HAP-1 (cell line): ENCODE results near the gene EPB41L4B.

Experiments
- DNase-seq, 2 experiments: peaks; one replicate each; pipeline ENCODE4 v3.0.0-alpha.2; 2016 to 2020; ENCODE audit warnings: low spot score in 2 of 2
- H3K27me3 ChIP-seq: fragments of 250-450 bp; sonication (Bioruptor Pico); 2 replicates; pipeline ENCODE4 v1.5.1; 2020; ENCODE audit warnings: low read depth, mild to moderate bottlenecking, moderate library complexity
- H3K36me3 ChIP-seq: fragments of 250-450 bp; sonication (Bioruptor Pico); replicated peaks from 2 replicates; pipeline ENCODE4 v1.5.1; 2020; ENCODE audit warnings: mild to moderate bottlenecking
- H3K4me1 ChIP-seq: fragments of 250-450 bp; sonication (Bioruptor Pico); 2 replicates; pipeline ENCODE4 v1.5.1; 2020; ENCODE audit warnings: mild to moderate bottlenecking
- H3K4me3 ChIP-seq: fragments of 250-450 bp; sonication (Bioruptor Pico); 2 replicates; pipeline ENCODE4 v1.5.1; 2020; ENCODE audit warnings: mild to moderate bottlenecking, moderate library complexity
- H3K9me3 ChIP-seq: fragments of 250-450 bp; sonication (Bioruptor Pico); 2 replicates; pipeline ENCODE4 v1.5.1; 2020; ENCODE audit warnings: mild to moderate bottlenecking, moderate library complexity
- in situ Hi-C: fragments of 300-500 bp; cut with MboI; formaldehyde crosslinking; loops from 3 replicates; pipeline ENCODE4 v1.14.3; 2020; ENCODE audit warnings: low sequenced_read_pairs, inconsistent platforms, mixed read lengths

EPB41L4B gene

GRCh38 chr9:109203761-109204360 lies 117.0 kb downstream of the EPB41L4B start:
- in situ Hi-C loops = no loop called here
- Histone ChIP-seq H3K4me3 (no peak overlapping the region), H3K9me3 (no peaks in the 10 kb centered on the region), H3K4me1 (peaks cover 29% of the 10 kb centered on the region), H3K27me3 (no peaks in the 10 kb centered on the region), H3K36me3 (no peaks in the 10 kb centered on the region)
- DNase-seq = peak; percentile 81 to 100

- no peaks in the 10 kb centered on the region for H3K9me3 ChIP-seq
- peaks cover 20% of the 10 kb centered on the region for H3K4me1 ChIP-seq
- in situ Hi-C loops = loop anchor here (10.0 kb wide), 1 partner anchor 205 kb away; no protein-coding TSS in a partner anchor
- DNase-seq = no peak
- H3K27me3 ChIP-seq = no peaks in the 10 kb centered on the region
- no peak overlapping the region for H3K4me3 ChIP-seq
- no peaks in the 10 kb centered on the region for H3K36me3 ChIP-seq
Observed at GRCh38 chr9:109199676-109200075, 121.2 kb downstream of the EPB41L4B start.

GRCh38 chr9:109198736-109199382 lies 122.0 kb downstream of the EPB41L4B start:
- no peaks in the 10 kb centered on the region for H3K9me3 ChIP-seq
- in situ Hi-C loops = loop anchor here (10.0 kb wide), 1 partner anchor 206 kb away; no protein-coding TSS in a partner anchor
- H3K36me3 ChIP-seq = no peaks in the 10 kb centered on the region
- H3K4me1 ChIP-seq = peaks cover 13% of the 10 kb centered on the region
- no peaks in the 10 kb centered on the region for H3K27me3 ChIP-seq
- no peak overlapping the region for H3K4me3 ChIP-seq
- no peak for DNase-seq

GRCh38 chr9:109193974-109194556 lies 126.8 kb downstream of the EPB41L4B start:
- no peaks in the 10 kb centered on the region for H3K9me3 ChIP-seq
- no peaks in the 10 kb centered on the region for H3K36me3 ChIP-seq
- in situ Hi-C loops = loop anchor here (5.0 to 10.0 kb wide), 2 partner anchors 123 to 211 kb away; no protein-coding TSS in a partner anchor
- DNase-seq = peak in 1 of 2 experiments; percentile 35
- no peak overlapping the region for H3K4me3 ChIP-seq
- H3K27me3 ChIP-seq = no peaks in the 10 kb centered on the region
- H3K4me1 ChIP-seq = no peaks in the 10 kb centered on the region; the same call in 1 of the 2 replicates

- DNase-seq = peak; percentile 54 to 82
- Histone ChIP-seq H3K4me1 (no peaks in the 10 kb centered on the region; the same call in 1 of the 2 replicates), H3K36me3 (no peaks in the 10 kb centered on the region), H3K4me3 (no peak overlapping the region), H3K27me3 (no peaks in the 10 kb centered on the region), H3K9me3 (no peaks in the 10 kb centered on the region)
- in situ Hi-C loops = loop anchor here (5.0 to 10.0 kb wide), 2 partner anchors 124 to 212 kb away; no protein-coding TSS in a partner anchor
Observed at GRCh38 chr9:109192732-109193361, 128.0 kb downstream of the EPB41L4B start.

GRCh38 chr9:109191746-109192145 lies 129.1 kb downstream of the EPB41L4B start:
- H3K36me3 ChIP-seq = no peaks in the 10 kb centered on the region
- no peaks in the 10 kb centered on the region for H3K27me3 ChIP-seq
- H3K9me3 ChIP-seq = no peaks in the 10 kb centered on the region; the same call in 1 of the 2 replicates
- no peak for DNase-seq
- no peak overlapping the region for H3K4me3 ChIP-seq
- in situ Hi-C loops = loop anchor here (5.0 to 10.0 kb wide), 2 partner anchors 126 to 213 kb away; no protein-coding TSS in a partner anchor
- peaks cover 9% of the 10 kb centered on the region for H3K4me1 ChIP-seq

- Histone ChIP-seq H3K4me3 (no peak overlapping the region), H3K9me3 (no peaks in the 10 kb centered on the region; the same call in 1 of the 2 replicates), H3K36me3 (no peaks in the 10 kb centered on the region), H3K4me1 (peaks cover 9% of the 10 kb centered on the region), H3K27me3 (no peaks in the 10 kb centered on the region)
- DNase-seq = no peak
- in situ Hi-C loops = loop anchor here (5.0 to 10.0 kb wide), 2 partner anchors 127 to 215 kb away; no protein-coding TSS in a partner anchor
Observed at GRCh38 chr9:109190151-109190550, 130.7 kb downstream of the EPB41L4B start.

- Histone ChIP-seq H3K4me1 (peaks cover 9% of the 10 kb centered on the region), H3K27me3 (no peaks in the 10 kb centered on the region), H3K9me3 (no peaks in the 10 kb centered on the region; the same call in 1 of the 2 replicates), H3K4me3 (no peak overlapping the region), H3K36me3 (no peaks in the 10 kb centered on the region)
- DNase-seq = no peak
- in situ Hi-C loops = no loop called here
Observed at GRCh38 chr9:109186857-109187520, 133.9 kb downstream of the EPB41L4B start.

- Histone ChIP-seq H3K9me3 (no peaks in the 10 kb centered on the region; the same call in 1 of the 2 replicates), H3K4me1 (peaks cover 9% of the 10 kb centered on the region), H3K27me3 (no peaks in the 10 kb centered on the region), H3K36me3 (no peaks in the 10 kb centered on the region), H3K4me3 (no peak overlapping the region)
- DNase-seq = peak in 1 of 2 experiments; percentile 73
- in situ Hi-C loops = no loop called here
Observed at GRCh38 chr9:109182940-109183798, 137.7 kb downstream of the EPB41L4B start.

GRCh38 chr9:109182550-109182939 lies 138.3 kb downstream of the EPB41L4B start:
- Histone ChIP-seq H3K4me1 (peaks cover 6% of the 10 kb centered on the region), H3K4me3 (no peak overlapping the region), H3K36me3 (no peaks in the 10 kb centered on the region), H3K9me3 (no peaks in the 10 kb centered on the region; the same call in 1 of the 2 replicates), H3K27me3 (no peaks in the 10 kb centered on the region)
- in situ Hi-C loops = no loop called here
- DNase-seq = no peak

GRCh38 chr9:109181284-109181683 lies 139.6 kb downstream of the EPB41L4B start:
- Histone ChIP-seq H3K36me3 (no peaks in the 10 kb centered on the region), H3K27me3 (no peaks in the 10 kb centered on the region), H3K9me3 (no peaks in the 10 kb centered on the region), H3K4me1 (no peaks in the 10 kb centered on the region), H3K4me3 (no peak overlapping the region)
- DNase-seq = no peak
- in situ Hi-C loops = no loop called here

GRCh38 chr9:109179801-109180523 lies 140.9 kb downstream of the EPB41L4B start:
- H3K9me3 ChIP-seq = no peaks in the 10 kb centered on the region
- H3K27me3 ChIP-seq = no peaks in the 10 kb centered on the region
- no peak for DNase-seq
- H3K36me3 ChIP-seq = no peaks in the 10 kb centered on the region
- no peak overlapping the region for H3K4me3 ChIP-seq
- in situ Hi-C loops = no loop called here
- H3K4me1 ChIP-seq = no peaks in the 10 kb centered on the region
